Measurements from ENCODE around the gene EPHB3. TPM values are rescaled to one million over a fixed set of nuclear protein-coding genes. Genes with fewer than 3 reads are reported as not detected.
"Not testable (repeated sequence)": the region's sequence is repeated elsewhere in the genome, so short reads cannot be mapped to it uniquely, and the experiment has no call there.

EPHB3 gene
- polyA plus RNA-seq, 1 donor: 33.9 TPM

DNA sequence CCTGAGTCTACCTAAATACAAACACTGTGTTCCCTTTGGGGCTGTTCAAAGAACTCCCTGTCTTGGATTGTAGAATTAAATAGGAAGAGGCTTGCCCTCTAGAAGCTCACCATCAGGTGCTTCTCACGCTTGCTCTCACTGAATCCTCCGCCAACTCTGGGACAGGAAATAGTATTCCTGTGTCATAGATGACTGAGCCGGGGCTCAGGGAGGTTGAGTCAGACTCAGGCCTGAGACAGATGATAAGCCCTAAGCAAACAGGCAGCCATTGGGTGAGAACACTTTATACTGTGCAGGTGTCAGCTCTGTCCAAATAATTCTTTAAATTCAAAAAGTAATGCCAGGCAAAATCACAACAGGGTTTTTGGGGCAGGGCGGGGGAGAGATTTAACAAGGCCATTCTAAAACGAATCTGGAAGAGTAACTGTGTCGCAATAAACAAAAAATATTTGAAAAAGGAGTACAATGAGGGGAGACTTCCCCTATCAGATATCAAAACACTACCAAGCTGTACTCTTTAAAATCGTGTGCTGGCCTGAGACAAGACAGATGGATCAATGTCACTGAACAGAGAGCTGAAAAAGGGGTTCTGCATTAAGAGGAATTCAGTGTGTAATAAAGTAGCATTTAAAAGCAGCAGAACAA lies 59.0 kb downstream of the EPHB3 start:
- no peak for DNase-seq (ENCODE audit: low read depth)

DNA sequence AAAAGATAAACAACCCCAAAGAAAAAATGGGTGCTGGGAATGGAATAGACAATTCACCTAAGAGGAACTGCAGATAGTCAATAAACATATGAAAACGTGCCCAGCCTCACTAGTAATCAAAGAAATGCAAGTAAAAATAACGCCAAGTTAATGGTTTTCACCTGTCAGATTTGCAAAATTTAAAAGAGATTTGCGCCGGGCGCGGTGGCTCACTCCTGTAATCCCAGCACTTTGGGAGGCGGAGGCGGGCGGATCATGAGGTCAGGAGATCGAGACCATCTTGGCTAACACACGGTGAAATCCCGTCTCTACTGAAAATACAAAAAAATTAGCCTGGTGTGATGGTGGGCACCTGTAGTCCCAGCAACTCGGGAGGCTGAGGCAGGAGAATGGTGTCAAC lies 60.6 kb downstream of the EPHB3 start:
- not testable (repeated sequence) for DNase-seq (ENCODE audit: low read depth)

DNA sequence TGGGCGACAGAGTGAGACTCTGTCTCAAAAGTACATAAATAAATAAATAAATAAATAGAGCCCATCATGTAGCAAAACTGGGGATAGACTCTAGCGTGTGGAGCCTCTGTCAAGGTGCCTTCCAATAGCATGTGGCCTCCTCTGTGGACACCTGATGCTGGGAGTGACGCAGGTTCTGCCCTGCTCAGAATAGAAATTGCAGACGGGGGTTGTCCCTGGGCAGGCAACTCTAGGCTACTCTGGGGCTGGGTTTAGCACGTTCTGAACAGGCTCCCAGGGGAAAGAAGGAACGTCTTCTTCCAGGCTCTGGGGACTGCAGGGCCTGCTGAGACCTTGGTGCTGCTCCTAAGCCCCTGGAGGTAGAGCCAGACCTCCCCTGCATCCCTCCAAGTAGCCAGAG lies 65.3 kb downstream of the EPHB3 start:
- no peak for DNase-seq (ENCODE audit: low read depth)

DNA sequence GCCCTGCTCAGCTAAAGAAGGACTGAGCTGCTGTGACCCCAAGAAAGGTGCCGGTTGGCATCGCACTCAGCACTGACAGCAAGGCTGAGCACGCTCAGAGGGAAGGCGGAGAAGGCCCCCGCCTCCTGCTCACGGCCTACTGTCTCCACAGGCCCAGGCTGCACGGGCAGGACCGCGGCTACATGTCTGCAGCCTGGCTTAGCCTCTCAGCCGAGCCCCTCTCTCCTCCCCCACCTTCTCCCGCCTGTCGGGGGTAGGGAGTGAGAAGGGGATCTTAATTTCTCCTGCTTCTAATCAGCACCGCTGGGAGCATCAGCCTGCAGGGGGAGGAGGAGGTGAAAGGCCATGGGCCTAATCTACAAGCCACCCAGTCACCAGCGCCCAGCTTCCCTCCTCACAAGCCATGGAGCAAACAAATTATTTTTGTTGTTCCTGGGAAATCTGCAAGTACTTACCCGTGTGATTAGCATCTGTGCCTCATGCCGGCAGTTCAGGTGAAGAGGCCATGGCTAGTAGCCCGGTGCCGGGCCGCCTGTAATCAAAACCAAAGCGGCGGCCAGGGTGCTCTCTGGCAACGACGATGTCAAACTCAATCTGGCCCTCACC lies 68.1 kb downstream of the EPHB3 start:
- DNase-seq (ENCODE audit: low read depth): no peak

DNA sequence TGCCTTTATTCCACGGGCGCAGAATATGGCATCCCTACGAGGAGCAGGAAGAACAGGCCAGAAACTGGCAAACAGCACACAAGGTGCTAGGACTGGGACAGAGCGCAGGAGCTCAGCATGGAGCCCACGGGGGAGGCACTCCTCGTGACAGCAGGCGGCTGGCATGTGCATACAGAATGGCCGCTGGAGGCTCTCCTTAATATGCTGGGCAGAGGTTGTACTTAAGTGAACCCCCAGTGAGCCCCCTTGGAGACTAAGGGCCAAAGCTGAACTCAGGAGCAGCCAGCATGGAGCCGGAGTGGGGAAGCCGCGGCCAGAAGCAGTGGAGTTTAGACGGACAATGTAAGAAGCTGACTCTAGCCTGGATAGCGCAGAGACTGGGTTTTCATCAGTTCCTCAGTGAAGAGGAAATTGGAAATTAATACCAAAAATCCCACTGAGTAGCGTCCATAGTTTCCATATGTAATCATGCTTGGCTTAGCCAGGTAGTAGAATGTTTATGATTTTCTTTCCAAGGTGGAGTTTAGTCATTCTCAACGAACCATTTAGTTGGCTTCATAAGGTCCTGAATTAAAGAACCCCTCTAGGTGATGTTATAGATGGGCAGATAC lies 69.4 kb downstream of the EPHB3 start:
- peak; percentile 75 for DNase-seq (ENCODE audit: low read depth)

DNA sequence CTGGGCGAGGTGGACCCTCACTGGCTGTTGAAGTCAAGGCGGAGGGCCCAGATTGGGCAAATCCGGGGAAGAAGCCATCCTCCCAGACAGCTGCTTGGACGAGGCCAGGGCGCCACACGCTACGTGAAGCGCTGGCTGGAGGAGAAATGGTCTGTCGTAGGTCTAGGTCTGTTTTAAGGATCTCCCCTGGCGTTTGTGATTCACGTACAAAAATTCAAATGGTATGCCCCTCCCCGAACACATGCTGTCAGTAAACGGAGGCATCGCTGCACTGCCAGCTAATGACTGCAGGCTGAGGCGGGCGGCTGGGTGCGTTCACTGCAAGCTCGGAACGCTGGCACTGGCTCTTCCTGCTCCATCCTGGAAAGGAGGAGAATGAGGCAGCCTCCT lies 69.9 kb downstream of the EPHB3 start:
- DNase-seq (ENCODE audit: low read depth): no peak

Other genes with a start within 250 kb of the EPHB3 start
- 171 TPM for gene EIF4G1, start 247.2 kb upstream of the EPHB3 start, polyA plus RNA-seq (ENCODE audit: insufficient read length)
- 8.8 TPM for gene FAM131A, start 224.2 kb upstream of the EPHB3 start, polyA plus RNA-seq (ENCODE audit: insufficient read length)
- gene CLCN2, start 200.2 kb upstream of the EPHB3 start, polyA plus RNA-seq (ENCODE audit: insufficient read length): 3.7 TPM
- 45.6 TPM for gene POLR2H, start 200.1 kb upstream of the EPHB3 start, polyA plus RNA-seq (ENCODE audit: insufficient read length)
- 1.8 TPM for gene THPO, start 183.6 kb upstream of the EPHB3 start, polyA plus RNA-seq (ENCODE audit: insufficient read length)
- gene CHRD, start 181.7 kb upstream of the EPHB3 start, polyA plus RNA-seq (ENCODE audit: insufficient read length): 19.2 TPM
- 74.6 TPM for gene MAGEF1, start 150.3 kb downstream of the EPHB3 start, polyA plus RNA-seq (ENCODE audit: insufficient read length)